Activated CD4-positive, alpha-beta T cell treated with anti-CD3 and anti-CD28 coated beads, Interleukin-2, Interleukin-6, amounts not matched to agents 100 ng/mL and 50 ng/mL, durations not matched to agents 16 hours and 8 hours (primary cell): Measurements from ENCODE around the gene CYP26B1.

ENCODE experiments used
- DNase-seq: peaks from one replicate; pipeline ENCODE4 v3.0.0-alpha.2; 2020

The CYP26B1 gene

GRCh38 chr2:72080286-72081145 lies 67.1 kb downstream of the CYP26B1 start:
- DNase-seq: no peak
